GM12801 (cell line): ENCODE measurements around the gene AGBL4.

Experiments
- TF ChIP-seq, protein P1 (sequence below): IDR thresholded peaks from one replicate; pipeline ENCODE4 v1.5.1; 2011; ENCODE audit warnings: control low read depth; ENCODE audit not compliant: insufficient read length; ENCODE audit errors: extremely low read depth

Gene AGBL4

GRCh38 chr1:49331066-49331852, 692.5 kb downstream of the AGBL4 start:
- TF ChIP-seq, protein P1, sequence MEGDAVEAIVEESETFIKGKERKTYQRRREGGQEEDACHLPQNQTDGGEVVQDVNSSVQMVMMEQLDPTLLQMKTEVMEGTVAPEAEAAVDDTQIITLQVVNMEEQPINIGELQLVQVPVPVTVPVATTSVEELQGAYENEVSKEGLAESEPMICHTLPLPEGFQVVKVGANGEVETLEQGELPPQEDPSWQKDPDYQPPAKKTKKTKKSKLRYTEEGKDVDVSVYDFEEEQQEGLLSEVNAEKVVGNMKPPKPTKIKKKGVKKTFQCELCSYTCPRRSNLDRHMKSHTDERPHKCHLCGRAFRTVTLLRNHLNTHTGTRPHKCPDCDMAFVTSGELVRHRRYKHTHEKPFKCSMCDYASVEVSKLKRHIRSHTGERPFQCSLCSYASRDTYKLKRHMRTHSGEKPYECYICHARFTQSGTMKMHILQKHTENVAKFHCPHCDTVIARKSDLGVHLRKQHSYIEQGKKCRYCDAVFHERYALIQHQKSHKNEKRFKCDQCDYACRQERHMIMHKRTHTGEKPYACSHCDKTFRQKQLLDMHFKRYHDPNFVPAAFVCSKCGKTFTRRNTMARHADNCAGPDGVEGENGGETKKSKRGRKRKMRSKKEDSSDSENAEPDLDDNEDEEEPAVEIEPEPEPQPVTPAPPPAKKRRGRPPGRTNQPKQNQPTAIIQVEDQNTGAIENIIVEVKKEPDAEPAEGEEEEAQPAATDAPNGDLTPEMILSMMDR: no peak

- TF ChIP-seq, protein P1: no peak
Observed at GRCh38 chr1:49323925-49324540, 699.7 kb downstream of the AGBL4 start.

DNA sequence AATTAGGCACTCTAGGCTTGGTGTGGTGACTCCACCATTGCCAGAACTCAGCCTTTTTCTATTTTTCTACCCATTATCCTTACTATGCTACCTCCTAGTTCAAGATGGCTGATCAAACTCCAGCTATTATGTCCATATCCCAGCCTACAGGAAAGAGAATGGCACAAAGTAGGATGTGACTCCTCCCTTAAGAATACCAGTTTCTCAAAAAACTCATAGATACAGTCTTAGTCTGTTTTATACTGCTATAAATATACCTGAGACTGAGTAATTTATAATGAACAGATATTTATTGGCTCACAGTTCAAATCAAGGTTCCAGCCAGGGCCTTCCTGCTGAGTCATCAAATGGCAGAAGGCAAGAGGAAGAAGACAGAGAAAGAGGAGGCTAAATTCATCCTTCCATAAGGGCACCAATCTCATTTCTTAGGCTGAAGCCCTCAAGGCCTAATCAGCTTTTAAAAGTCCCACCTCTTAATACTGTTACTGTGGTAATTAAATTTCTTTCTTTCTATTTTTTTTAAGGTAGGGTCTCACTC, 704.3 kb downstream of the AGBL4 start:
- TF ChIP-seq, protein P1: no peak

- TF ChIP-seq, protein P1: no peak
Observed at GRCh38 chr1:49318218-49318617, 705.5 kb downstream of the AGBL4 start.

DNA sequence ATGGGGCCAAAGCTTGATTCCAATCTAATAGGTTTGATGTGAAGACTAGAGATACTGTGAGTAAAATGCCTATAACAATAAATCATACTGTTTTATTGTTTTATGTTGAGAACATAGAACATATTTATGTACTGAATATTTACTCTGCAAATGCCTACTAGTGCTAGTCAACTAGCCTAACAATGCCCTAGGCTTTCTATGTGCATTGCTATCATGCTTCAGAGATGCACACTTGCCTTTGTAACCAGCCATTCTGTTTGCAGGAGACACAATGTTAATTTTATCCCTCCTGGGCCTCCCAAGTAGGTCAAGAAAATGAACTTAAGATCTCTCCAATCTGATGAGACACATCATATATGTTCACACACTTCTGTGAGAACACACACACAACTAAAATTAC, 716.3 kb downstream of the AGBL4 start:
- TF ChIP-seq, protein P1: no peak

DNA sequence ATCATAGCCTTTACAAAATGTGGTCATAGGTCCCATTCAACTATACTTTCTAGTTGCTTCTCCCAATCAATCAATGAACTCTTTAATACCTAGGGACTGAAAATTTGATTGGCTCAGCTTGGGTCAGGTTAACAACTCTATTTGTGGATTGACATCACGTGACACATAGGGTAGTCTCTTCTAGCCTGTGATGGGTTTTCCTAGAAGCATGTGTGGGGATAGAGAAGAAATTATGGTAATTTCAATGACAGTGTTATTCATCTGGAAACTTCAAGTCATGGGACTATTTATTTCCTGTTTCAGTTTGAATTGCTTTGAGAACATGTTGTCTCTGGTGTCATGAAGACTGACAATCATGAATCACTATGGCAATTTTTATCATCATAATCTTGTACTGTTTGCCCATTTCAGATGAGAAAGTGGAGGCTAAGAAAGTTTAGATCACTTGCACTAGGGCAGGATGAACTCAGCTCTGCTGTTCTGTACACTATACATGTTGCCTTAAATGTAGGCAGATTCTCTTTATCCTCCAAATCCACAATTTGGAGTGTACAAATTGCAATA, 717.2 kb downstream of the AGBL4 start:
- TF ChIP-seq, protein P1: no peak

DNA sequence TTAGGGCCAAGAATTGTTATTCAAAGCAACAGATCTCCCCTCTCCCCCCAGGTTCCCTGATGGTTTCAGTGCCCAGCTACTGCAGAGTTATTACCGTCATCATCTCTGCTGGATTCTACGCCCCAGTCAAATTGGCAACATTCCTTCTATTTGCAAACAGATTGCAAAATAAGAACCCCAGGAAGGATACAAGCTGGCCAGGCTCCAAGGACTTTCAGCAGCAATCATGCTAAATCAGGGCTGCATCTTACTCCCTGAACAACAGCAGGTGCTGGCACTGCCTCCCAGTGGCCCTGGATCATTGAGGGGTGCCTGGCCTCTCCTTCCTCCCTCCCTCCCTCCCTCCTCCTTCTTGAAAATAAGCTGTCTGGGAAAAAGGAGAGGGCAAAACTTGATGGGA, 725.5 kb downstream of the AGBL4 start:
- TF ChIP-seq, protein P1: no peak
